SW 1271 (cell line): ENCODE data around the gene ACAD9.
"Not testable (repeated sequence)": the region's sequence is repeated elsewhere in the genome, so short reads cannot be mapped to it uniquely, and the experiment has no call there.

ENCODE experiments used
- DNase-seq, 2 experiments: peaks; one replicate each; lab custom pipeline; 2025; lab: John Stamatoyannopoulos, UW

ACAD9 gene

GRCh38 chr3:128895843-128896697, 16.6 kb downstream of the ACAD9 start:
- no peak for DNase-seq

GRCh38 chr3:128902426-128902825, 23.0 kb downstream of the ACAD9 start:
- DNase-seq = no peak

GRCh38 chr3:128903501-128903900, 24.1 kb downstream of the ACAD9 start:
- no peak for DNase-seq

GRCh38 chr3:128906031-128906803, 26.8 kb downstream of the ACAD9 start:
- no peak for DNase-seq

- no peak for DNase-seq
These were observed 27.5 kb downstream of the ACAD9 start for GRCh38 chr3:128906804-128907525.

- no peak for DNase-seq
These were observed 28.5 kb downstream of the ACAD9 start for GRCh38 chr3:128907706-128908445.

- no peak for DNase-seq
These were observed 29.5 kb downstream of the ACAD9 start for GRCh38 chr3:128908951-128909350.

- no peak for DNase-seq
These were observed 30.6 kb downstream of the ACAD9 start for GRCh38 chr3:128910006-128910405.

GRCh38 chr3:128911911-128912310, 32.5 kb downstream of the ACAD9 start:
- DNase-seq = no peak

GRCh38 chr3:128914966-128915645, 35.7 kb downstream of the ACAD9 start:
- DNase-seq = no peak

- no peak for DNase-seq
These were observed 37.9 kb downstream of the ACAD9 start for GRCh38 chr3:128917291-128917690.

GRCh38 chr3:128919988-128920387, 40.6 kb downstream of the ACAD9 start:
- no peak for DNase-seq

- no peak for DNase-seq
These were observed 43.5 kb downstream of the ACAD9 start for GRCh38 chr3:128922804-128923459.

GRCh38 chr3:128923576-128923975, 44.2 kb downstream of the ACAD9 start:
- no peak for DNase-seq

GRCh38 chr3:128923986-128924385, 44.6 kb downstream of the ACAD9 start:
- not testable (repeated sequence) for DNase-seq

GRCh38 chr3:128929364-128929763, 49.9 kb downstream of the ACAD9 start:
- DNase-seq = no peak

GRCh38 chr3:128931046-128931445, 51.6 kb downstream of the ACAD9 start:
- DNase-seq = no peak

- no peak for DNase-seq
These were observed 53.2 kb downstream of the ACAD9 start for GRCh38 chr3:128932516-128933212.

- DNase-seq = no peak
These were observed 53.9 kb downstream of the ACAD9 start for GRCh38 chr3:128933213-128933921.

- DNase-seq = no peak
These were observed 54.5 kb downstream of the ACAD9 start for GRCh38 chr3:128933922-128934253.
